ENCODE results near the gene CAMKK2.
"Not testable (repeated sequence)": the region's sequence is repeated elsewhere in the genome, so short reads cannot be mapped to it uniquely, and the experiment has no call there.

The CAMKK2 gene

GRCh38 chr12:121299662-121300061, 3.2 kb upstream of the CAMKK2 start:
- Histone ChIP-seq H3K27ac (ENCODE audit: low read depth, low read length) (no peak overlapping the region), H3K4me3 (ENCODE audit: low read length) (no peak overlapping the region), H4K20me1 (ENCODE audit: control insufficient read depth, insufficient read depth, low read depth, low read length) (no peaks in the 10 kb centered on the region), H3F3A (ENCODE audit: control insufficient read depth, insufficient read depth) (peaks cover 17% of the 10 kb centered on the region), H3K36me3 (ENCODE audit: control insufficient read depth, low read length) (peaks cover 8% of the 10 kb centered on the region), H3K4me2 (ENCODE audit: low read length) (no peak overlapping the region), H3K9me3 (ENCODE audit: control insufficient read depth, insufficient read depth, low read length) (no peaks in the 10 kb centered on the region), H3K4me1 (ENCODE audit: control insufficient read depth, low read length) (peaks cover 36% of the 10 kb centered on the region), H3K79me2 (ENCODE audit: control insufficient read depth, low read length) (peaks cover 21% of the 10 kb centered on the region), H3K27me3 (ENCODE audit: control insufficient read depth, low read length) (no peaks in the 10 kb centered on the region; the same call in 1 of the 2 replicates), H3K9me2 (replicated peaks; ENCODE audit: control insufficient read depth, low read length) (no peaks in the 10 kb centered on the region)
- TF ChIP-seq EZH2phosphoT487 (IDR thresholded peaks at IDR 0.05; ENCODE audit: borderline replicate concordance, low read length) (no peak), CTCF (IDR thresholded peaks at IDR 0.05; ENCODE audit: low read depth, low read length, poor library complexity, severe bottlenecking) (no peak)

GRCh38 chr12:121298411-121298810, 1.9 kb upstream of the CAMKK2 start:
- H3K4me2 ChIP-seq (ENCODE audit: low read length) = not testable (repeated sequence)
- H3K79me2 ChIP-seq (ENCODE audit: control insufficient read depth, low read length) = peaks cover 33% of the 10 kb centered on the region

GRCh38 chr12:121297435-121297991, 1.0 kb upstream of the CAMKK2 start:
- Histone ChIP-seq H3K79me2 (ENCODE audit: control insufficient read depth, low read length) (peaks cover 40% of the 10 kb centered on the region), H3K36me3 (ENCODE audit: control insufficient read depth, low read length) (peaks cover 24% of the 10 kb centered on the region), H3K4me2 (ENCODE audit: low read length) (peak overlapping the region; percentile 100), H4K20me1 (ENCODE audit: control insufficient read depth, insufficient read depth, low read depth, low read length) (0 out of 2 replicates have a peak, but pooled peaks cover 1% of the 10 kb centered on the region), H3K9me2 (replicated peaks; ENCODE audit: control insufficient read depth, low read length) (no peaks in the 10 kb centered on the region), H3K4me1 (ENCODE audit: control insufficient read depth, low read length) (peaks cover 36% of the 10 kb centered on the region), H3K27ac (ENCODE audit: low read depth, low read length) (peak overlapping the region; percentile 57), H3K27me3 (ENCODE audit: control insufficient read depth, low read length) (no peaks in the 10 kb centered on the region; the same call in 1 of the 2 replicates), H3K9me3 (ENCODE audit: control insufficient read depth, insufficient read depth, low read length) (no peaks in the 10 kb centered on the region), H3F3A (ENCODE audit: control insufficient read depth, insufficient read depth) (peaks cover 15% of the 10 kb centered on the region), H3K4me3 (ENCODE audit: low read length) (peak overlapping the region; percentile 98)
- TF ChIP-seq EZH2phosphoT487 (IDR thresholded peaks at IDR 0.05; ENCODE audit: borderline replicate concordance, low read length) = no peak
- TF ChIP-seq CTCF (IDR thresholded peaks at IDR 0.05; ENCODE audit: low read depth, low read length, poor library complexity, severe bottlenecking) = no peak

More at GRCh38 chr12:121298411-121298810, 1.9 kb upstream of the CAMKK2 start:
- H3K9me2 ChIP-seq (replicated peaks; ENCODE audit: control insufficient read depth, low read length); H3K4me3 ChIP-seq (ENCODE audit: low read length); H3K27me3 ChIP-seq (ENCODE audit: control insufficient read depth, low read length); H3K27ac ChIP-seq (ENCODE audit: low read depth, low read length); H3K9me3 ChIP-seq (ENCODE audit: control insufficient read depth, insufficient read depth, low read length); H4K20me1 ChIP-seq (ENCODE audit: control insufficient read depth, insufficient read depth, low read depth, low read length): not testable (repeated sequence)
- H3K36me3 ChIP-seq (ENCODE audit: control insufficient read depth, low read length) = peaks cover 16% of the 10 kb centered on the region
- peaks cover 15% of the 10 kb centered on the region for H3F3A ChIP-seq (ENCODE audit: control insufficient read depth, insufficient read depth)
- H3K4me1 ChIP-seq (ENCODE audit: control insufficient read depth, low read length) = peaks cover 36% of the 10 kb centered on the region

GRCh38 chr12:121295746-121296617, 527 bp downstream of the CAMKK2 start:
- H3K4me1 ChIP-seq (ENCODE audit: control insufficient read depth, low read length) = peaks cover 36% of the 10 kb centered on the region
- H3F3A ChIP-seq (ENCODE audit: control insufficient read depth, insufficient read depth) = peaks cover 15% of the 10 kb centered on the region
- TF ChIP-seq EZH2phosphoT487 (IDR thresholded peaks at IDR 0.05; ENCODE audit: borderline replicate concordance, low read length) (no peak), CTCF (IDR thresholded peaks at IDR 0.05; ENCODE audit: low read depth, low read length, poor library complexity, severe bottlenecking) (no peak)
- peak overlapping the region; percentile 24; the same call in 1 of the 2 replicates for H3K27ac ChIP-seq (ENCODE audit: low read depth, low read length)
- H3K27me3 ChIP-seq (ENCODE audit: control insufficient read depth, low read length) = no peaks in the 10 kb centered on the region; the same call in 1 of the 2 replicates
- H3K9me2 ChIP-seq (replicated peaks; ENCODE audit: control insufficient read depth, low read length) = no peaks in the 10 kb centered on the region
- peaks cover 52% of the 10 kb centered on the region for H3K79me2 ChIP-seq (ENCODE audit: control insufficient read depth, low read length)
- peak overlapping the region; percentile 90 for H3K4me2 ChIP-seq (ENCODE audit: low read length)
- no peaks in the 10 kb centered on the region for H3K9me3 ChIP-seq (ENCODE audit: control insufficient read depth, insufficient read depth, low read length)
- H3K4me3 ChIP-seq (ENCODE audit: low read length) = peak overlapping the region; percentile 83
- peaks cover 32% of the 10 kb centered on the region for H3K36me3 ChIP-seq (ENCODE audit: control insufficient read depth, low read length)
- H4K20me1 ChIP-seq (ENCODE audit: control insufficient read depth, insufficient read depth, low read depth, low read length) = 0 out of 2 replicates have a peak, but pooled peaks cover 3% of the 10 kb centered on the region

Measured in DOHH2 (cell line).